GM12878 (cell line): Measurements from ENCODE around the gene CHMP1A. TPM values are rescaled to one million over a fixed set of nuclear protein-coding genes. Genes with fewer than 3 reads are reported as not detected.

Experiments used
- ATAC-seq: fragments of 200-7000 bp; cut with Tn5 transposase; 3 replicates; pipeline ENCODE4 v1.9.1; 2020; ENCODE audit warnings: mild to moderate bottlenecking, moderate library complexity
- BruUV-seq: library from RNA; stranded (reverse); fragments of 400-500 nt; replicated peaks from 2 replicates; lab custom pipeline; 2021; lab: Mats Ljungman, UMichigan
- CTCF ChIA-PET: fragments of 300-600 bp; sonication (Branson Sonifier 250); formaldehyde crosslinking; extraction: SDS; loops from one replicate; lab custom pipeline; 2021; ENCODE audit warnings: inconsistent platforms; lab: Yijun Ruan, JAX
- POLR2A ChIA-PET: fragments of 350-600 bp; formaldehyde crosslinking; extraction: SDS; loops from one replicate; lab custom pipeline; 2021; ENCODE audit warnings: inconsistent platforms; lab: Charles Lee
- RAD21 ChIA-PET: fragments of 300-600 bp; sonication (Branson Sonifier 250); formaldehyde crosslinking; loops from one replicate; lab custom pipeline; 2023; ENCODE audit warnings: antibody characterized with exemption; ENCODE audit not compliant: unreplicated experiment; lab: Charles Lee
- SMC1A ChIA-PET: fragments of 300-600 bp; sonication (Branson Sonifier 250); formaldehyde crosslinking; loops from one replicate; lab custom pipeline; 2023; ENCODE audit not compliant: unreplicated experiment, uncharacterized antibody; lab: Charles Lee
- DNase-seq: peaks from one replicate; pipeline ENCODE4 v3.0.0-alpha.2; 2011; ENCODE audit warnings: low read depth, low spot score
- FAIRE-seq: peaks from 3 replicates; lab custom pipeline; 2011; peaks lifted over from hg19 to GRCh38; lab: Jason Lieb, UNC
- H2AFZ ChIP-seq: 2 replicates; pipeline ENCODE4 v1.6.0; 2011; ENCODE audit warnings: low read depth, low read length, control low read depth; ENCODE audit not compliant: control insufficient read depth
- H3K27ac ChIP-seq: 2 replicates; pipeline ENCODE4 v1.5.1; 2011; ENCODE audit warnings: control low read depth; ENCODE audit not compliant: control insufficient read depth, insufficient read depth
- H3K27me3 ChIP-seq, 2 experiments: replicated peaks in 1 of 2; 2 replicates each; pipeline versions ENCODE4 v1.6.0 to v1.6.1; 2011; ENCODE audit warnings: low read length in 1 of 2; ENCODE audit not compliant: control insufficient read depth in 2 of 2, insufficient read depth in 2 of 2
- H3K36me3 ChIP-seq, 2 experiments: 2 replicates each; pipeline ENCODE4 v1.5.1; 2011; ENCODE audit warnings: low read length in 1 of 2; ENCODE audit not compliant: control insufficient read depth in 2 of 2, insufficient read depth in 2 of 2
- H3K4me1 ChIP-seq: 2 replicates; pipeline ENCODE4 v1.6.1; 2011; ENCODE audit warnings: mild to moderate bottlenecking, low read length, moderate library complexity, mixed read lengths; ENCODE audit not compliant: control insufficient read depth, insufficient read depth
- H3K4me2 ChIP-seq: 2 replicates; pipeline ENCODE4 v1.6.0; 2011; ENCODE audit warnings: control low read depth; ENCODE audit not compliant: control insufficient read depth, insufficient read depth
- H3K4me3 ChIP-seq: fragments of 200-600 bp; sonication (generic); 2 replicates; pipeline ENCODE4 v1.5.1; 2016
- H3K79me2 ChIP-seq: 2 replicates; pipeline ENCODE4 v1.6.0; 2011; ENCODE audit warnings: low read length; ENCODE audit not compliant: control insufficient read depth, insufficient read depth
- H3K9ac ChIP-seq: 2 replicates; pipeline ENCODE4 v1.8.0; 2011; ENCODE audit warnings: low read length, control low read depth, mixed read lengths; ENCODE audit not compliant: control insufficient read depth, insufficient read depth
- H3K9me3 ChIP-seq: replicated peaks from 3 replicates; pipeline ENCODE4 v1.5.1; 2011; ENCODE audit warnings: mild to moderate bottlenecking, low read length; ENCODE audit not compliant: control insufficient read depth, insufficient read depth
- H4K20me1 ChIP-seq: 2 replicates; pipeline ENCODE4 v1.6.0; 2011; ENCODE audit not compliant: control insufficient read depth, insufficient read depth
- ATF2 ChIP-seq: IDR thresholded peaks from 2 replicates; pipeline ENCODE4 v1.6.1; 2012; ENCODE audit warnings: low read length, inconsistent platforms
- BCL11A ChIP-seq: IDR thresholded peaks from 2 replicates; pipeline ENCODE4 v1.6.1; 2011; ENCODE audit warnings: low read depth, low read length
- BMI1 ChIP-seq: fragments of 450-650 bp; IDR thresholded peaks from 2 replicates; pipeline ENCODE4 v1.6.1; 2016; ENCODE audit warnings: mild to moderate bottlenecking, moderate library complexity, borderline replicate concordance
- CBX5 ChIP-seq: sonication (generic); IDR thresholded peaks from 2 replicates; pipeline ENCODE4 v1.6.1; 2016; ENCODE audit warnings: low read depth, moderate library complexity, mild to moderate bottlenecking, inconsistent platforms
- NKRF ChIP-seq: fragments of 450-650 bp; conservative IDR thresholded peaks from 2 replicates; pipeline ENCODE4 v1.6.1; 2017; ENCODE audit warnings: mild to moderate bottlenecking, moderate library complexity
- PRDM15 ChIP-seq: fragments of 450-650 bp; formaldehyde crosslinking; IDR thresholded peaks from 2 replicates; pipeline ENCODE4 v1.4.0; 2020; ENCODE audit warnings: mild to moderate bottlenecking, moderate library complexity
- SP1 ChIP-seq: IDR thresholded peaks from one replicate; pipeline ENCODE4 v1.6.1; 2011; ENCODE audit warnings: low read depth, low read length
- SREBF1 ChIP-seq: IDR thresholded peaks from 2 replicates; pipeline ENCODE4 v1.6.1; 2012; ENCODE audit warnings: mild to moderate bottlenecking, low read length
- TARDBP ChIP-seq: IDR thresholded peaks from 2 replicates; pipeline ENCODE4 v1.6.1; 2016; ENCODE audit warnings: borderline replicate concordance
- WGBS: methylation state at CpG from one replicate; pipeline ENCODE4 v1.1.6; 2016; ENCODE audit warnings: low lambda C conversion rate; ENCODE audit not compliant: insufficient replicate concordance, insufficient coverage; ENCODE audit errors: missing lambda C conversion rate; 5-methylcytosine and 5-hydroxymethylcytosine counted together
- in situ Hi-C: fragments of 300-500 bp; cut with MboI; formaldehyde crosslinking; loops from 9 replicates; pipeline ENCODE4 v1.14.3; 2018; ENCODE audit warnings: mixed read lengths
- intact Hi-C: fragments of 100-400 bp; cut with micrococcal nuclease; formaldehyde crosslinking; loops from one replicate; pipeline ENCODE4 v1.14.2; 2022; ENCODE audit not compliant: unreplicated experiment
- polyA plus RNA-seq, 11 experiments: library from polyadenylated mRNA; depleted of rRNA in 4 of 11; unstranded in 6 of 11; stranded (reverse) in 5 of 11; fragments of >200 nt; fragmentation: Nextera tagmentation in 4 of 11; fragmentation: Illumina TruSeq in 1 of 11; extraction: Ambion mirVana in 4 of 11; extraction: Trizol in 1 of 11; gene quantifications; 1 replicate in 1 of 11; 2 replicates in 10 of 11; pipeline versions ENCODE4 v1.2.1 to v1.2.3, GENCODE V29; 2011 to 2016; ENCODE audit warnings: inconsistent platforms in 2 of 11, missing spikeins in 2 of 11, low read depth in 1 of 11
- total RNA-seq, 4 experiments: library from RNA; depleted of rRNA in 3 of 4; stranded (reverse); fragments of >200 nt in 3 of 4; fragmentation: Illumina TruSeq in 1 of 4; extraction: Trizol in 1 of 4; gene quantifications; 2 replicates each; pipeline versions ENCODE4 v1.2.1 to v1.2.3, GENCODE V29; 2013 to 2021

Gene CHMP1A
- total and polyA plus RNA-seq, 10 of the 15 experiments (the other 5 are each of a cell fraction or from before 2014, with no cell fraction given) = 1.0 to 86.7 (median 54.7) TPM

DNA sequence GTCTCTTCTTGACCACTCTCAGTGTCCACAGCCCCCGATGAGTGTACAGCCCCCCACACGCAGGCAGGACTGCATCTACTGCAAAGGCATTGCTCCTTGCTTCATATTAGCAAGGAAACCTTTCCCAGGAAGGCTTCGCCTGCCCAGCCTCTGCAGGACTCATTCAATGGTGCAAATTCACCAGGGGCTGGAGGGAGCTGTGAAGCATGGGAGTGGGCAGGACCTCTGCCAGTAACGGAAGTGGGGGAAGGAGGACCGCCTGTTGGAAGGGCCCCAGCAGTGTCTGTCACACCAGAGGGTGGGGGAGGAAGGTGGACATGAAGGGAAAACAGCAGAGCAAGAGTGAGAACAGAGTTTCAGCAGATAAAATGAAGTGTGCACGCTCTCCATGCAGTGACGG, 2.6 kb upstream of the CHMP1A start:
- Histone ChIP-seq H2AFZ (no peak overlapping the region), H4K20me1 (no peaks in the 10 kb centered on the region), H3K9me3 (no peaks in the 10 kb centered on the region), H3K79me2 (peaks cover 32% of the 10 kb centered on the region), H3K4me3 (no peak overlapping the region), H3K36me3 (no peaks in the 10 kb centered on the region), H3K27ac (no peak overlapping the region), H3K27me3 (no peaks in the 10 kb centered on the region), H3K4me1 (peaks cover 14% of the 10 kb centered on the region), H3K9ac (no peak overlapping the region), H3K4me2 (no peak overlapping the region)
- ChIA-PET RAD21 (no interaction called here), SMC1A (no interaction called here), CTCF (interaction anchor here (0.6 kb wide), 1 partner anchor 46 kb away, joined by 3 read pairs; no protein-coding TSS in a partner anchor), POLR2A (no interaction called here)
- intact Hi-C loops = no loop called here
- WGBS = 92% methylated on average over 7 of the region's 7 CpGs
- no peak for ATAC-seq
- FAIRE-seq = no peak
- TF ChIP-seq TARDBP (no peak), NKRF (no peak), CBX5 (no peak), PRDM15 (CRISPR knock-in tag) (no peak), SP1 (no peak), ATF2 (no peak), BMI1 (no peak), BCL11A (no peak), SREBF1 (no peak)
- in situ Hi-C loops = no loop called here
- no peak for DNase-seq
- no TSS peak for BruUV-seq
